Neural crest cell (in vitro differentiated cells): ENCODE data around the gene TRIM2. TPM values are rescaled to one million over a fixed set of nuclear protein-coding genes. Genes with fewer than 3 reads are reported as not detected.

Experiments
- DNase-seq: peaks from one replicate; pipeline ENCODE4 v3.0.0; 2021; ENCODE audit warnings: low read depth, mixed read lengths, low spot score
- H3K27ac Mint-ChIP-seq: one replicate; pipeline ENCODE4 v1.8.0; 2021; ENCODE audit warnings: mild to moderate bottlenecking, mixed read lengths; ENCODE audit not compliant: unreplicated experiment
- H3K27me3 Mint-ChIP-seq: 2 replicates; pipeline ENCODE4 v1.8.0; 2021; ENCODE audit warnings: low read depth, mild to moderate bottlenecking, mixed read lengths
- H3K36me3 Mint-ChIP-seq: 2 replicates; pipeline ENCODE4 v1.8.0; 2021; ENCODE audit warnings: low read depth, mild to moderate bottlenecking, mixed read lengths
- H3K4me1 Mint-ChIP-seq: 2 replicates; pipeline ENCODE4 v1.8.0; 2021; ENCODE audit warnings: mixed read lengths
- H3K4me3 Mint-ChIP-seq: one replicate; pipeline ENCODE4 v1.8.0; 2021; ENCODE audit warnings: mild to moderate bottlenecking, mixed read lengths
- H3K9me3 Mint-ChIP-seq: 2 replicates; pipeline ENCODE4 v1.8.0; 2021; ENCODE audit warnings: mixed read lengths
- long read RNA-seq: library from polyadenylated mRNA; unstranded; transcript quantifications from one replicate; pipeline ENCODE4 v2.0.0, GENCODE V29; 2020
- total RNA-seq: library from RNA; stranded (reverse); gene quantifications from 2 replicates; pipeline ENCODE4 v1.2.1, GENCODE V29; 2021
- TF ChIP-seq, protein P1 (sequence below): fragments of 200-600 bp; sonication (generic); conservative IDR thresholded peaks from 2 replicates; pipeline ENCODE4 v1.5.0; 2021; ENCODE audit warnings: antibody characterized with exemption, mild to moderate bottlenecking

Gene TRIM2
- 105 and 106 TPM in 2 replicates for total RNA-seq
- long read RNA-seq, full-length matches to known transcripts = 42 of 166 reads
- long read RNA-seq, partial matches to known transcripts = 26 of 166 reads
- long read RNA-seq, other reads (novel, unspliced or antisense) = 98 of 166 reads

DNA sequence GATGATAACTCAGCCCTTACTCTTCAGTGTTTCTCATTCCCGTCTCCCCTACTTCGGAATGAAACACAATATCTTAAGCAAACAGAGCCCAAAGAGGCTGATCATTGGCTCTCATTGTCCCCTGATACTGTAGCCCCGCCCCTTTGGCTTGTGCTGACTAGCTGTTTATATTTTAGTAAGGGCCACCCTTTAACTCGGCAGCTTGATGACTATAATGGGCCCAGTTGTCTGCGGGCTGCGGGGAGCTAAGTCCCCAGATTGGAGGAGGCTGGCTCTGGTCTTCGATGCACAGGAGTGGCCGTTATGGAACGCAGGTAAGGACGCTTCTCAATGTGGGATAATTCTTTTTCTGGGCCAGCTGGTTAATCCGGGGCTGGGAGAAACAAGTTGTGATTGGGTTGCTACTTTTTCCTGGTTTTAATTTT lies at the start of gene TRIM2:
Gene TRIM2 (plus strand): TSS at position 197 of the 425 bp plus-strand sequence. CDS start 88 bp downstream, at position 285.
- peak within 1 kb of the TSS; percentile 87 for H3K4me3 Mint-ChIP-seq
- TF ChIP-seq, protein P1, sequence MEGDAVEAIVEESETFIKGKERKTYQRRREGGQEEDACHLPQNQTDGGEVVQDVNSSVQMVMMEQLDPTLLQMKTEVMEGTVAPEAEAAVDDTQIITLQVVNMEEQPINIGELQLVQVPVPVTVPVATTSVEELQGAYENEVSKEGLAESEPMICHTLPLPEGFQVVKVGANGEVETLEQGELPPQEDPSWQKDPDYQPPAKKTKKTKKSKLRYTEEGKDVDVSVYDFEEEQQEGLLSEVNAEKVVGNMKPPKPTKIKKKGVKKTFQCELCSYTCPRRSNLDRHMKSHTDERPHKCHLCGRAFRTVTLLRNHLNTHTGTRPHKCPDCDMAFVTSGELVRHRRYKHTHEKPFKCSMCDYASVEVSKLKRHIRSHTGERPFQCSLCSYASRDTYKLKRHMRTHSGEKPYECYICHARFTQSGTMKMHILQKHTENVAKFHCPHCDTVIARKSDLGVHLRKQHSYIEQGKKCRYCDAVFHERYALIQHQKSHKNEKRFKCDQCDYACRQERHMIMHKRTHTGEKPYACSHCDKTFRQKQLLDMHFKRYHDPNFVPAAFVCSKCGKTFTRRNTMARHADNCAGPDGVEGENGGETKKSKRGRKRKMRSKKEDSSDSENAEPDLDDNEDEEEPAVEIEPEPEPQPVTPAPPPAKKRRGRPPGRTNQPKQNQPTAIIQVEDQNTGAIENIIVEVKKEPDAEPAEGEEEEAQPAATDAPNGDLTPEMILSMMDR = no peak
- no peaks in the 10 kb centered on the region for H3K36me3 Mint-ChIP-seq
- H3K4me1 Mint-ChIP-seq = peaks cover 52% of the 10 kb centered on the region
- peak; percentile 61 for DNase-seq
- H3K9me3 Mint-ChIP-seq = no peaks in the 10 kb centered on the region
- H3K27ac Mint-ChIP-seq = peak within 1 kb of the TSS; percentile 2
- H3K27me3 Mint-ChIP-seq = no peaks in the 10 kb centered on the region

GRCh38 chr4:153155686-153156085 lies 48.6 kb upstream of the TRIM2 start:
- H3K4me3 Mint-ChIP-seq = peak overlapping the region; percentile 65

DNA sequence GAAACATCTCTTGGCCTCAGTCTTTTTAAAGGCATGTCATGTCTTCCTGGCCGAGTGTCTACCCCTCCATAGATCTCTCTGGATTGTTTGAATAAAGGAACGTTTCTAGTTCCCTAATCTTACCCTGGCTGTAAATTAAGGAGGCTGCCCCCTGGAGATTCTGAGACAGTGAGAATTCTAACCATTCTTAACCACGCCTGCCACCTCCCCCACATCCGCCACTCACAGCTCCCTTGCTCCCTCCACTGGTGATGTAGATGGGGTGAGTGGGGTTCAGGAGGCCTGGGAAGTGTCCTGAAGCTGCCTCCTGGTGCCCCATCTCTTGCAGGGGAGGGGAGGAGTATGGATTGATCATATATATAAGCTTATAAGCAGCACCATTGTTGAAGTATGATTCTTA lies 48.0 kb upstream of the TRIM2 start:
- H3K27me3 Mint-ChIP-seq = peaks cover 3% of the 10 kb centered on the region
- no peak for DNase-seq
- H3K27ac Mint-ChIP-seq = no peak overlapping the region
- H3K36me3 Mint-ChIP-seq = no peaks in the 10 kb centered on the region
- H3K4me3 Mint-ChIP-seq = peak overlapping the region; percentile 65
- no peaks in the 10 kb centered on the region for H3K9me3 Mint-ChIP-seq
- TF ChIP-seq, protein P1 = no peak
- H3K4me1 Mint-ChIP-seq = peaks cover 46% of the 10 kb centered on the region

More at GRCh38 chr4:153155686-153156085, 48.6 kb upstream of the TRIM2 start:
- H3K27ac Mint-ChIP-seq = no peak overlapping the region
- peaks cover 47% of the 10 kb centered on the region for H3K4me1 Mint-ChIP-seq
- H3K27me3 Mint-ChIP-seq = peaks cover 3% of the 10 kb centered on the region
- H3K9me3 Mint-ChIP-seq = no peaks in the 10 kb centered on the region
- TF ChIP-seq, protein P1 = no peak
- DNase-seq = no peak
- no peaks in the 10 kb centered on the region for H3K36me3 Mint-ChIP-seq

- no peaks in the 10 kb centered on the region for H3K36me3 Mint-ChIP-seq
- DNase-seq = no peak
- H3K9me3 Mint-ChIP-seq = no peaks in the 10 kb centered on the region
- TF ChIP-seq, protein P1 = no peak
- peaks cover 3% of the 10 kb centered on the region for H3K27me3 Mint-ChIP-seq
- H3K4me3 Mint-ChIP-seq = peak overlapping the region; percentile 65
- H3K27ac Mint-ChIP-seq = no peak overlapping the region
- H3K4me1 Mint-ChIP-seq = peaks cover 46% of the 10 kb centered on the region
Measured at GRCh38 chr4:153156721-153157120, 47.5 kb upstream of the TRIM2 start.

GRCh38 chr4:153159016-153159415 lies 45.2 kb upstream of the TRIM2 start:
- no peak for DNase-seq
- no peaks in the 10 kb centered on the region for H3K9me3 Mint-ChIP-seq
- peaks cover 3% of the 10 kb centered on the region for H3K27me3 Mint-ChIP-seq
- H3K27ac Mint-ChIP-seq = no peak overlapping the region
- peak overlapping the region; percentile 29 for H3K4me3 Mint-ChIP-seq
- peaks cover 26% of the 10 kb centered on the region for H3K4me1 Mint-ChIP-seq
- TF ChIP-seq, protein P1 = peak; percentile 43
- H3K36me3 Mint-ChIP-seq = no peaks in the 10 kb centered on the region
